Subcutaneous adipose tissue (tissue), 4 donors: Measurements from ENCODE around the gene HMX3. TPM values are rescaled to one million over a fixed set of nuclear protein-coding genes. Genes with fewer than 3 reads are reported as not detected.

ENCODE experiments used
- total RNA-seq, 4 donors: library from RNA; depleted of rRNA; stranded (reverse); fragments of >200 nt; gene quantifications; one replicate each; pipeline ENCODE4 v1.1.0, GENCODE V29; 2016
- TF ChIP-seq, protein P1 (sequence below): fragments of 450-650 bp; IDR thresholded peaks from one replicate; pipeline ENCODE4 v1.5.1; 2016; ENCODE audit warnings: low read depth, mild to moderate bottlenecking, control low read depth, antibody characterized with exemption, moderate library complexity

HMX3 gene
- not detected for total RNA-seq

DNA sequence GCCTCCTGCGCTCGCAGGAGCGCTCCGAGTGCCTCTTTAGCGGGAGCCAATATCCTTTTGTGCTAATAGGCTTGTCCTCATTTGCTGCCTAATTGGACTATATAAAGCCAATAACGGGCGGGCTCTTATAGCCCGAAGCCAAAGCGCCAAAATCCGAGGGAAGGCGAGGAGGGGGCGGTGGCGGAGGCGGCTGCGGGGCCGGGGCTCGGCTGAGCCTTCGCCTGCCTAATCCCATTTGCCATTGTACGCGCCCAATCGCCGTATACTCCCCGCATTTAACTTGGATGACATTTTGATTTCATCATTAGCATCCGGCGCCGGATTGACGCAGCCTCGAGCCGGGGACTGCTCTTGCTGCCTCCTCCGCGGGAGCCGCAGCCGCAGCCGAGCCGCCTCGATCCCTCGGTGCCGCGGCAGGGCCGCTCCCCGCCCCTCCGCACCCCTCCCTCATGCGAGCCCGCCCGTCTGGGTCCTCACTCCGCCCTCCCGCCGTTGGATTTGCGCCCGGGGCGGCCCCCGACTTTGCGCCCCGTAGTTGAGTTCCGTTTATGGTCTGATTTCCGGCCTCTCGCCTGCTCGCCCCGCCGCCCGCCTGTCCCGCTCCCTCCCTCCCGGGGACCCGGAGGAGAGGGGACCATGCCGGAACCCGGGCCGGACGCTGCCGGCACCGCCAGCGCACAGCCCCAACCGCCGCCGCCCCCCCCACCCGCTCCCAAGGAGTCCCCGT lies at the start of gene HMX3:
HMX3 (plus strand) TSS at position 556 of the 727 bp plus-strand sequence; CDS start at position 637, 81 bp downstream.
- TF ChIP-seq, protein P1, sequence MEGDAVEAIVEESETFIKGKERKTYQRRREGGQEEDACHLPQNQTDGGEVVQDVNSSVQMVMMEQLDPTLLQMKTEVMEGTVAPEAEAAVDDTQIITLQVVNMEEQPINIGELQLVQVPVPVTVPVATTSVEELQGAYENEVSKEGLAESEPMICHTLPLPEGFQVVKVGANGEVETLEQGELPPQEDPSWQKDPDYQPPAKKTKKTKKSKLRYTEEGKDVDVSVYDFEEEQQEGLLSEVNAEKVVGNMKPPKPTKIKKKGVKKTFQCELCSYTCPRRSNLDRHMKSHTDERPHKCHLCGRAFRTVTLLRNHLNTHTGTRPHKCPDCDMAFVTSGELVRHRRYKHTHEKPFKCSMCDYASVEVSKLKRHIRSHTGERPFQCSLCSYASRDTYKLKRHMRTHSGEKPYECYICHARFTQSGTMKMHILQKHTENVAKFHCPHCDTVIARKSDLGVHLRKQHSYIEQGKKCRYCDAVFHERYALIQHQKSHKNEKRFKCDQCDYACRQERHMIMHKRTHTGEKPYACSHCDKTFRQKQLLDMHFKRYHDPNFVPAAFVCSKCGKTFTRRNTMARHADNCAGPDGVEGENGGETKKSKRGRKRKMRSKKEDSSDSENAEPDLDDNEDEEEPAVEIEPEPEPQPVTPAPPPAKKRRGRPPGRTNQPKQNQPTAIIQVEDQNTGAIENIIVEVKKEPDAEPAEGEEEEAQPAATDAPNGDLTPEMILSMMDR, result no peak

DNA sequence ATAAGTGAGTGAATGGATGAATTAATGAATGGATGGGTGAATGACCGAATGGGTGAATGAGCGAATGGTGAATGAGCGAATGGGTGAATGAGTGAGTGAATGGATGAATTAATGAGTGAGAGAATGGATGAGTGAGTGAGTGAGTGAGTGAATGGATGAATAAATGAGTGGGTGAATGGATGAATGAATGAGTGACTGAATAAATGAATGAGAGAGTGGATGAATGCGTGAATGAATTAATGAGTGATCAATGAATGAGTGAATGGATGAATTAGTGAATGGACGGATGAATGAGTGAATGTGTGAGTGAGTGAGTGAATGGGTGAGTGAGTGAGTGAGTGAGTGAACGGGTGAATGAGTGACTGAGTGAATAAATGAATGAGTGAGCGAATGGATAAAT lies 49.5 kb upstream of the HMX3 start:
- TF ChIP-seq, protein P1, result no peak

DNA sequence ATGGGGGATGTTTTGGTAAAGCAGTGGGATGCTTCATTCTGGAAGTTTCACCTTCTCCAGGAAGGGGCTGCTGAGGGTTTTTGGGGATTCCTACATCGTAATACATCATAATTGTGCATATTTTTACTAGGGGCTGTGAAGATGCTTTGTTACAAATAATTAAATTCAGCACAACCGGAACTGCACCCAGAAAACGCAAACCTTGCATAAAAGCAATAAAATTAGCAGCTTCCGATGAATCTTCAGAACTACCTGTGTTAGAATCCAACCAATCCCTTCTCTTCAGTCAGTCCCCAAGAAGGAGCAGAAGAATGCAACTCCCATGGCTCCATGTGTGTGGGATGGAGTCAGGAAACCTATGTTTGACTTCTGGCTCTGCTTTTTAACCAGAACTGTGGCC lies 48.4 kb upstream of the HMX3 start:
- TF ChIP-seq, protein P1, result no peak

DNA sequence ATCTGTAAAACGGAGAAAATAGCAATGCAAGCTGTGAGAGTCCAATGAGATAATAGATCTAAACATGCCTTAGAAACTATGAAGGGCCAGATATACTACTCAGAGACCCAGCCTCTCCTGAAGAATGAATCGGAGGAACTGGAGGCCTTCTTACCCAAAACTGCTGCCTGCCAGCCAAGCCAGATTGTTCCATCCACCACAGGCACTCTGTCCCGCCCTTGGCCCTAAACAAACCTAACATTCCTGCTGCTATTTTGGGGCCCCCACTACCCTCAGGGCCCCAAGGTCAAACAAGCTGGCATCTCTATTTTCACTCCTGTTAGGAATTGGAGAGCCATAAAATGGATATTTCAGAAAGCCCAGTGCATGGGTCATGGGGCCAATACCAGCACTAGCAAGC lies 48.0 kb upstream of the HMX3 start:
- TF ChIP-seq, protein P1, result no peak

DNA sequence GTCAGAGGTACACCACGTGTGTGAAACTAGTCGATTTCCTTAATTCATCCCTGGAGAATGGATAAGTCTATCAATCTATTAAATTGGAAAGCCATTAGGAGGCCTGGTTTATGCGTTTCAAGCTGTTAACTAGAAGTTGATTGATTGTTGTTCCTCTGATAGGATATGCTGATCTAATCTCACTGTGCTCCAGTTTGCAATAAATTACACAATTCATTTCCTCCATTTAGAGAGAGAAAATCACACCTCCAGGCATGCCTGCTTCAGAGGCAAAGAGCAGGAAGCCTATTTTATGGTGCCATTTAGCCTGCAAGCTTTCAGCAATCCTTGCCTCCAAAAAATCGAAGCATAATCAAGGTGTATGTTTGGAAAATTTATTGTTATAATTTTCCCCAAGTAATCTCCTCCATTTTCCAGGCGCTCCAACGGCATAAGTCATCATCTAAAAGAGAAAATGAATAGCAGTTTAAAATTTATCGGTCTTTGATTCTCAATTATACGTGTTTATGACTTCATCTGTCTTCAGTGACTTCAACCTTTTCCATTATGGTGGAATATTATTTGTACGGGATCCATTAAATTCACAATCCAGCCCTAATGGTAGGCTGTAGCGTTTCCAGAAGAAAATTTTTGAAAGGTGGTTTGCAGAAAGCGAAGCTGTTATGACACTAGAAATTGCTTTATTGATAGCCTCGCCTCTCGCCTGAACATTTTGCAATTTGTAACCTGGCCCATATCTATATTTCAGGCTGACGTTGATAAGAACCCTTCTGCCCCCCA lies 42.9 kb upstream of the HMX3 start:
- TF ChIP-seq, protein P1, result no peak

DNA sequence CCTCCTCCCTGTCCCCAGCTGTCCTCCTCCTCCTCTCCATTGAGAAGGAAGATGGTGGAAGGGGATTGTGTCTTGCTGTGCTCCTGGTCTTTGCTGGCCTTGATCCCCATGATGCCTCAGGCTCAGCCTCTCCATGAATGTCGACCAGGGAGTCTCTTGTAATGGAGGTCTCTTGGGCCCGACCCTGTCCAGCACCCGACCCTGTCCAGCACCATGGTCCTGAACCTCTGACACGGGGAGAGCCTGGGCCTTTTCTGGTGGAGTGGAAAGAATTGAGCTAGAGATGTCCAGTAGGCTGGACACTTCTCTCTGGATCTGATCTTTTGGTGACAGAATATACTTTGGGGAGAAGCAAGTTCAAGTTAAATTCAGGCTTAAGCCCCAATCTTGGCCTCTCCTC lies 42.3 kb upstream of the HMX3 start:
- TF ChIP-seq, protein P1, result no peak

DNA sequence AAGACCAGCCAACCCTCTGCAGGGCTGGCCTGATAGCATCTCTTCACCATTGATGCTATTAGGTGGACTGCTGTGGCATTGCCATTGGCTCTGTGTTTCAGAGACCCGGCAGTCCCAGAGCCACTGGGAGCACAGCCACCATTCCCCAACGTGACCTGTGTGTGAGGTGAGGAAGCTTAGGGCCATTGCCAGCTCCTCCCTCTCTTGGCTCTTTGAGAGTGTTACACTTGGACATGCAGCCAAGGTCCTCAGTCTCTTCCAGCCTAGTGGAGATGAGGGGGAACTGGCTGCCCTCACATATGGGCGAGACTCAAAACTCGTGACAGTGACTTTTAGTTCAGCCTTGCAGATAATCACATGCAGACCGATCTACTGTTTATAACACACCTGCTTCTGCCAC lies 39.3 kb upstream of the HMX3 start:
- TF ChIP-seq, protein P1, result no peak
